Measurements from ENCODE around the gene GNPTG.

Gene GNPTG

GRCh38 chr16:1397779-1398178, 46.0 kb downstream of the GNPTG start:
- H3K36me3 ChIP-seq (ENCODE audit: control insufficient read depth in 2 of 2, insufficient read depth in 2 of 2, low read length in 2 of 2): peaks cover 35 to 36% of the 10 kb centered on the region in 2 donors

GRCh38 chr16:1398351-1398750, 46.6 kb downstream of the GNPTG start:
- peaks cover 36 to 39% of the 10 kb centered on the region in 2 donors for H3K36me3 ChIP-seq (ENCODE audit: control insufficient read depth in 2 of 2, insufficient read depth in 2 of 2, low read length in 2 of 2)
- H3K4me1 ChIP-seq (ENCODE audit: control insufficient read depth in 2 of 2, insufficient read depth in 2 of 2, low read length in 2 of 2): no peaks in the 10 kb centered on the region
- H3K9me3 ChIP-seq (ENCODE audit: control insufficient read depth in 2 of 2, low read length in 2 of 2): no peaks in the 10 kb centered on the region
- no peak overlapping the region for H3K9ac ChIP-seq (ENCODE audit: low read depth in 1 of 2, low read length in 2 of 2)
- H3K27ac ChIP-seq (ENCODE audit: low read depth in 2 of 2, low read length in 2 of 2): no peak overlapping the region
- H3K4me3 ChIP-seq (ENCODE audit: low read length in 2 of 2): no peak overlapping the region
- no peaks in the 10 kb centered on the region for H3K27me3 ChIP-seq (ENCODE audit: control insufficient read depth in 2 of 2, insufficient read depth in 2 of 2, low read length in 2 of 2)

More at GRCh38 chr16:1397779-1398178, 46.0 kb downstream of the GNPTG start:
- Histone ChIP-seq H3K4me1 (ENCODE audit: control insufficient read depth in 2 of 2, insufficient read depth in 2 of 2, low read length in 2 of 2) (no peaks in the 10 kb centered on the region), H3K27ac (ENCODE audit: low read depth in 2 of 2, low read length in 2 of 2) (no peak overlapping the region), H3K4me3 (ENCODE audit: low read length in 2 of 2) (no peak overlapping the region), H3K27me3 (ENCODE audit: control insufficient read depth in 2 of 2, insufficient read depth in 2 of 2, low read length in 2 of 2) (no peaks in the 10 kb centered on the region), H3K9me3 (ENCODE audit: control insufficient read depth in 2 of 2, low read length in 2 of 2) (no peaks in the 10 kb centered on the region), H3K9ac (ENCODE audit: low read depth in 1 of 2, low read length in 2 of 2) (no peak overlapping the region)

- Histone ChIP-seq H3K4me3 (ENCODE audit: low read length in 2 of 2) (no peak overlapping the region), H3K4me1 (ENCODE audit: control insufficient read depth in 2 of 2, insufficient read depth in 2 of 2, low read length in 2 of 2) (no peaks in the 10 kb centered on the region), H3K36me3 (ENCODE audit: control insufficient read depth in 2 of 2, insufficient read depth in 2 of 2, low read length in 2 of 2) (peaks cover 31 to 33% of the 10 kb centered on the region in 2 donors), H3K9ac (ENCODE audit: low read depth in 1 of 2, low read length in 2 of 2) (no peak overlapping the region), H3K27ac (ENCODE audit: low read depth in 2 of 2, low read length in 2 of 2) (no peak overlapping the region), H3K27me3 (ENCODE audit: control insufficient read depth in 2 of 2, insufficient read depth in 2 of 2, low read length in 2 of 2) (no peaks in the 10 kb centered on the region), H3K9me3 (ENCODE audit: control insufficient read depth in 2 of 2, low read length in 2 of 2) (no peaks in the 10 kb centered on the region)
These were observed 47.3 kb downstream of the GNPTG start for GRCh38 chr16:1398826-1399581.

- Histone ChIP-seq H3K9me3 (ENCODE audit: control insufficient read depth in 2 of 2, low read length in 2 of 2) (no peaks in the 10 kb centered on the region), H3K4me1 (ENCODE audit: control insufficient read depth in 2 of 2, insufficient read depth in 2 of 2, low read length in 2 of 2) (no peaks in the 10 kb centered on the region), H3K27me3 (ENCODE audit: control insufficient read depth in 2 of 2, insufficient read depth in 2 of 2, low read length in 2 of 2) (no peaks in the 10 kb centered on the region), H3K4me3 (ENCODE audit: low read length in 2 of 2) (no peak overlapping the region), H3K9ac (ENCODE audit: low read depth in 1 of 2, low read length in 2 of 2) (no peak overlapping the region), H3K27ac (ENCODE audit: low read depth in 2 of 2, low read length in 2 of 2) (no peak overlapping the region), H3K36me3 (ENCODE audit: control insufficient read depth in 2 of 2, insufficient read depth in 2 of 2, low read length in 2 of 2) (peaks cover 33% of the 10 kb centered on the region in 2 donors)
These were observed 49.5 kb downstream of the GNPTG start for GRCh38 chr16:1401061-1401757.

- H3K9ac ChIP-seq (ENCODE audit: low read depth in 1 of 2, low read length in 2 of 2): no peak overlapping the region
- H3K36me3 ChIP-seq (ENCODE audit: control insufficient read depth in 2 of 2, insufficient read depth in 2 of 2, low read length in 2 of 2): peaks cover 33 to 36% of the 10 kb centered on the region in 2 donors
- H3K4me3 ChIP-seq (ENCODE audit: low read length in 2 of 2): no peak overlapping the region
- no peaks in the 10 kb centered on the region for H3K9me3 ChIP-seq (ENCODE audit: control insufficient read depth in 2 of 2, low read length in 2 of 2)
- no peaks in the 10 kb centered on the region for H3K27me3 ChIP-seq (ENCODE audit: control insufficient read depth in 2 of 2, insufficient read depth in 2 of 2, low read length in 2 of 2)
- H3K27ac ChIP-seq (ENCODE audit: low read depth in 2 of 2, low read length in 2 of 2): no peak overlapping the region
- no peaks in the 10 kb centered on the region for H3K4me1 ChIP-seq (ENCODE audit: control insufficient read depth in 2 of 2, insufficient read depth in 2 of 2, low read length in 2 of 2)
These were observed 50.0 kb downstream of the GNPTG start for GRCh38 chr16:1401758-1402154.

GRCh38 chr16:1403036-1403435, 51.3 kb downstream of the GNPTG start:
- peaks cover 33 to 36% of the 10 kb centered on the region in 2 donors for H3K36me3 ChIP-seq (ENCODE audit: control insufficient read depth in 2 of 2, insufficient read depth in 2 of 2, low read length in 2 of 2)

GRCh38 chr16:1403733-1404132, 52.0 kb downstream of the GNPTG start:
- Histone ChIP-seq H3K4me1 (ENCODE audit: control insufficient read depth in 2 of 2, insufficient read depth in 2 of 2, low read length in 2 of 2) (peaks cover 5 to 8% of the 10 kb centered on the region in 2 donors), H3K4me3 (ENCODE audit: low read length in 2 of 2) (no peak overlapping the region), H3K36me3 (ENCODE audit: control insufficient read depth in 2 of 2, insufficient read depth in 2 of 2, low read length in 2 of 2) (peaks cover 26 to 31% of the 10 kb centered on the region in 2 donors), H3K27ac (ENCODE audit: low read depth in 2 of 2, low read length in 2 of 2) (no peak overlapping the region), H3K27me3 (ENCODE audit: control insufficient read depth in 2 of 2, insufficient read depth in 2 of 2, low read length in 2 of 2) (no peaks in the 10 kb centered on the region), H3K9ac (ENCODE audit: low read depth in 1 of 2, low read length in 2 of 2) (no peak overlapping the region), H3K9me3 (ENCODE audit: control insufficient read depth in 2 of 2, low read length in 2 of 2) (no peaks in the 10 kb centered on the region)

More at GRCh38 chr16:1403036-1403435, 51.3 kb downstream of the GNPTG start:
- no peak overlapping the region for H3K27ac ChIP-seq (ENCODE audit: low read depth in 2 of 2, low read length in 2 of 2)
- no peak overlapping the region for H3K4me3 ChIP-seq (ENCODE audit: low read length in 2 of 2)
- H3K9ac ChIP-seq (ENCODE audit: low read depth in 1 of 2, low read length in 2 of 2): no peak overlapping the region
- H3K4me1 ChIP-seq (ENCODE audit: control insufficient read depth in 2 of 2, insufficient read depth in 2 of 2, low read length in 2 of 2): peaks cover 0 to 3% of the 10 kb centered on the region in 2 donors
- H3K27me3 ChIP-seq (ENCODE audit: control insufficient read depth in 2 of 2, insufficient read depth in 2 of 2, low read length in 2 of 2): no peaks in the 10 kb centered on the region
- no peaks in the 10 kb centered on the region for H3K9me3 ChIP-seq (ENCODE audit: control insufficient read depth in 2 of 2, low read length in 2 of 2)

GRCh38 chr16:1407753-1408152, 56.0 kb downstream of the GNPTG start:
- H3K4me3 ChIP-seq (ENCODE audit: low read length in 2 of 2): peak overlapping the region; percentile 37 to 70
- H3K9me3 ChIP-seq (ENCODE audit: control insufficient read depth in 2 of 2, low read length in 2 of 2): no peaks in the 10 kb centered on the region
- no peaks in the 10 kb centered on the region for H3K27me3 ChIP-seq (ENCODE audit: control insufficient read depth in 2 of 2, insufficient read depth in 2 of 2, low read length in 2 of 2)
- H3K4me1 ChIP-seq (ENCODE audit: control insufficient read depth in 2 of 2, insufficient read depth in 2 of 2, low read length in 2 of 2): peaks cover 5 to 9% of the 10 kb centered on the region in 2 donors
- H3K9ac ChIP-seq (ENCODE audit: low read depth in 1 of 2, low read length in 2 of 2): peak overlapping the region in 1 of 2 donors; percentile 56
- peak overlapping the region in 1 of 2 donors; percentile 43 for H3K27ac ChIP-seq (ENCODE audit: low read depth in 2 of 2, low read length in 2 of 2)
- peaks cover 9 to 20% of the 10 kb centered on the region in 2 donors for H3K36me3 ChIP-seq (ENCODE audit: control insufficient read depth in 2 of 2, insufficient read depth in 2 of 2, low read length in 2 of 2)

- H3K9me3 ChIP-seq (ENCODE audit: control insufficient read depth in 2 of 2, low read length in 2 of 2): no peaks in the 10 kb centered on the region
- H3K4me3 ChIP-seq (ENCODE audit: low read length in 2 of 2): peak overlapping the region; percentile 70 to 72
- peaks cover 5 to 9% of the 10 kb centered on the region in 2 donors for H3K4me1 ChIP-seq (ENCODE audit: control insufficient read depth in 2 of 2, insufficient read depth in 2 of 2, low read length in 2 of 2)
- peaks cover 5 to 15% of the 10 kb centered on the region in 2 donors for H3K36me3 ChIP-seq (ENCODE audit: control insufficient read depth in 2 of 2, insufficient read depth in 2 of 2, low read length in 2 of 2)
- H3K27me3 ChIP-seq (ENCODE audit: control insufficient read depth in 2 of 2, insufficient read depth in 2 of 2, low read length in 2 of 2): no peaks in the 10 kb centered on the region
- peak overlapping the region in 1 of 2 donors; percentile 43 for H3K27ac ChIP-seq (ENCODE audit: low read depth in 2 of 2, low read length in 2 of 2)
- peak overlapping the region in 1 of 2 donors; percentile 56 for H3K9ac ChIP-seq (ENCODE audit: low read depth in 1 of 2, low read length in 2 of 2)
These were observed 56.6 kb downstream of the GNPTG start for GRCh38 chr16:1408171-1408837.

GRCh38 chr16:1412847-1413246, 61.1 kb downstream of the GNPTG start:
- H3K27ac ChIP-seq (ENCODE audit: low read depth in 2 of 2, low read length in 2 of 2): no peak overlapping the region
- no peak overlapping the region for H3K9ac ChIP-seq (ENCODE audit: low read depth in 1 of 2, low read length in 2 of 2)
- H3K4me1 ChIP-seq (ENCODE audit: control insufficient read depth in 2 of 2, insufficient read depth in 2 of 2, low read length in 2 of 2): peaks cover 10% of the 10 kb centered on the region in 2 donors
- H3K36me3 ChIP-seq (ENCODE audit: control insufficient read depth in 2 of 2, insufficient read depth in 2 of 2, low read length in 2 of 2): peaks cover 4 to 9% of the 10 kb centered on the region in 2 donors
- peak overlapping the region in 1 of 2 donors; percentile 13 for H3K4me3 ChIP-seq (ENCODE audit: low read length in 2 of 2)
- no peaks in the 10 kb centered on the region for H3K27me3 ChIP-seq (ENCODE audit: control insufficient read depth in 2 of 2, insufficient read depth in 2 of 2, low read length in 2 of 2)
- no peaks in the 10 kb centered on the region for H3K9me3 ChIP-seq (ENCODE audit: control insufficient read depth in 2 of 2, low read length in 2 of 2)
